Activated CD8-positive, alpha-beta memory T cell treated with anti-CD3 and anti-CD28 coated beads, Interleukin-2, amount 50 U/mL, for 1 hour (primary cell): Measurements from ENCODE around the gene CTIF.

Experiments used
- DNase-seq: peaks from one replicate; pipeline ENCODE4 v3.0.0-alpha.2; 2020; ENCODE audit errors: extremely low read depth

Gene CTIF

DNA sequence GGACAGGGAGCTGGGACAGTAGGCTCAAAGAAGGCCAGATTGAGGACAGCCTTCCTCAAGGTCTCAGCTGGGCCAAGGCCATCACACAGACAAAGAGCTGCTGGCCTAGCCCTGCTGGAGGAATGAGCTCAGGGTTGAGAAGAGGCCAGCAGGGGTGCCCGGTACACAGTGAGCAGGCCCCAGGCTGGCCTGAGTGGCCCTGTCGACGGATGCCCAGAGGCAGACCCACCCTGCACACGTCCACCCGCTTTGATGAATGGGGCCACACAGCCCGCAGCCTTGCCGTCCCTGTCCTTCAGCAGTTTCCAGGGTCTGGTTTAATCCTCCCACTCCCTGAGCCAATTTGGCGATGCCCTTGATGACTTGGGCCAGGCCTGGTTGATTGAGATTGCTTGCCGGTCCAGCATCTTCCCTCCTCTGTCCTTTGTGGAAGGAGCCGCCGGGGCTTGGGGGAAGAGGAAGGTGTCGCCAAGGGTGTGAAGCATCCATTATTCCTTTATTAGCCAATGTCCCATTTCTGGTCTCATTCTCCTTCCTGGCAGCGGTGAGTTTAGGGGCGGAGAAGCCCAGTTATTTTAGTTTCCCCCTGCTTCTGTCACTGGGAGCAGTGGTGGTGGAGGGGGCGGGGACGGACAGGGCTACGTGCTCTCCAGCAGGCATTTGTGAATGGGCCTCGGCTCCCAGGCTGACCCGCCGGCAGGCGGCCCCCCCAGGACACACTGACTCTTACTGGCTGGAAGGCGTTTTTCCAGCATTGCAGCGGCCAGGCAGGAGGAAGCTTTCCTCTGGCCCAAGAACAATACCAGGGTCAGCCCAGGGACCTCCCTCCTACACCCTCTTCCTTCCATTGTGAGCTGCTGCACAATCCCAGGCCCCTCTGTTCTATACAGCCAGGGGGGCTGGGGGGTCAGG lies 141.8 kb downstream of the CTIF start:
- DNase-seq: no peak

DNA sequence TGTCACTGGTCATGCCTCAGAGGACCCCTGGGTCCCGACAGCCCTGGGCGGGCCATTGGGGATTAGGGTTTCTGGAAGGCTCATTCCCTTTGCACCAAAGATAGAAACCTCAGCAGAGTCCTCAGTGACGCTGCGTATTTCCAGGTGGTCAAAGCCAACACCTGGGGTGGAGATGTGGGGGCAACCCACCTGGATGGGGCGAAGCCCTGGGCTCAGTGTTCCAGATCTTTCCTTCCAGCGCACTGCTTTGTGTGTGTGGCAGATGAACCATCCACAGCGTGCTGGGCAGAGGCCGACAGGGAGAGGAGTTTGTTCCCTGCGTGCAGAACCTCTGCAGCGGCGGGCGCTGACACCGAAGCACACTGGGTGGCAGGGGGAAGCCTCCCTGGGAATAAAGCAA lies 143.9 kb downstream of the CTIF start:
- DNase-seq: no peak

DNA sequence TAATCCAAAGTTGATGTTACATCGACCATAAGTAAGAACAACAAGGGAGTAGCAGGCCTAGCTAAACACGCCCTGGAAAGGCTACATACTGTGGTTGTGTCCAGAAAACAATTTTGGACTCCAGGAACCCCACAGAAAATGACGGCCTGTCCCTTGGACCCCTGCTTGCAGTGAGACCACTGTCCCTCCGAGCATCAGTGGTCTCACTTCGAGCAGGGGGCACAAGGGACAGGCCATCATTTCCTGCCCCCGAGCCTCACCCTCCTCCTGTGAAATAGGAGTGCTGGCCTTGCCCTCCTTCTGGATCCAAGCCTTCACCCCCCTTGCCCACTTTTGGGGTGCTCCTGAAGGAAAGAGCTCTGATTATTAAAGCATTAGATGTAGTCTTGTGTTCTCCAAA lies 144.4 kb downstream of the CTIF start:
- no peak for DNase-seq

DNA sequence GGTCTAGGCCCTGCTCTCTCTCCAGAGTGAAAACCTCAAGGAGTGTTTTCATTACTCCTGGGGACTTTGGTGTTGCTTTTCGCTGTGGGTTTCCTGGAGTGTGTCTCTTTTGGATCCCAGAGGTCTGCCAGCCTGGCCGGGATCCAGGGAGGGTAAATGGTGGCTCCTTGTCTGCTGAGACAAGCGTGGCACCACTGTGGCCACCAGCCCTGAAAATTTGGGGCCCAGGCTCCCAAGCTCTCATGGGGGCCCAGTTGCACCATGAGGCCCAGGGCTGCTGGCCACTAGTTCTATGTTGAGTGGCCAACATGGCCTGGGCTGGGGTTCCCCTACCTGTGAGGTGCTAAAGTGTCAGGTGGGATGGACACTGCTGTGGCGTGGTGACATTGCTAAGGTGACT lies 144.8 kb downstream of the CTIF start:
- DNase-seq: no peak

DNA sequence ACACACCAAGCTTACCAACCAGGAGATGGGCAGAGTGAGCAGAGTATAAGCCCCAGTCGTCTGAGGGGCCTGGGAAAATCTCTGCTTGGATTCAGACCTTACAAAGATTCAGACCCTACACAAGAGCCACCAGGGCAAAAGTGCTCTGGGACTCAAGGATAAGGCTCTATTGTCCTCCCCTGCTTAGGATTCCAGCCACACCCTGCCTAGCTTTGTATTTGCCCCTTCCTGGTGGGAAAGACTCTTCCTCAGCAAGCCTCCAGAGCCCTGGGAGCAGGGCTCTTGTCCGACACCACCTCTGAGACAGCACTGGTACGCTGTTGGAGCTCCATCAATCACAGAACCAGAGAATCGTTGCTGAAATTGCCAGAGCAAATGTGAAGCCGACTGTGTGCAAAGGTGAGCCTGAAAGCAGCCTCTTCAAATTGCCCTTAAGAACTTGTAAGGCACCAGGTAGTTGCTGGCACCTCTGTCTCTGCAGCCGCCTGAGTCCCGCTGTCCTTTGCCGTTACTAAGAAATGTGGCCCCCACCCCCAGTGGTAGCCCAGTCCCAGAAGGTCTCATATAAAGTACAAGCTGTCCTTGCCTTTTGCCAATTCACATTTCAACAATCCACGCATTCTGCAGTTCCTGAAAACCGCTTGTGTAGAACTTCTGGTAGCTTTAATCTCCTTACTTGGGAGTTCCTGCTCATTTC lies 148.7 kb downstream of the CTIF start:
- no peak for DNase-seq

DNA sequence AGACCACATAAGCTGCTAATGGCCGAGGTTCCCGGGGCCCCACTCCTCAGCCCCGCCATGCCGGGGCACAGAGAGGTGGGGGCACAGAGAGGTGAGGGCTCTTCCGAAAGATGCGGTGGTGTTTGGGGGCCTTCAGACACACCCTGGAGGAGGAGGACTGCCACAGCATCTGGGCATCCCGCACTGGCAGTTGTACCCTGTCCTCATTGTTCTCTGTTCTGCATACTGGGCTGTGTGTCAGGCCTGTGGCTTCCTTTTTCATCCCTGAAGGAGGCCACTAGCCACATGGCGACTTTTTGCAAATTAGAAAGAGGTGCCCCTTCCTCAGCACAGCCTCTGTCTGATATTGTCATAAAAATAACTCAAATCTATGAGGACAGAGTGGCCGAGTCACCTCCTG lies 150.1 kb downstream of the CTIF start:
- DNase-seq: no peak

DNA sequence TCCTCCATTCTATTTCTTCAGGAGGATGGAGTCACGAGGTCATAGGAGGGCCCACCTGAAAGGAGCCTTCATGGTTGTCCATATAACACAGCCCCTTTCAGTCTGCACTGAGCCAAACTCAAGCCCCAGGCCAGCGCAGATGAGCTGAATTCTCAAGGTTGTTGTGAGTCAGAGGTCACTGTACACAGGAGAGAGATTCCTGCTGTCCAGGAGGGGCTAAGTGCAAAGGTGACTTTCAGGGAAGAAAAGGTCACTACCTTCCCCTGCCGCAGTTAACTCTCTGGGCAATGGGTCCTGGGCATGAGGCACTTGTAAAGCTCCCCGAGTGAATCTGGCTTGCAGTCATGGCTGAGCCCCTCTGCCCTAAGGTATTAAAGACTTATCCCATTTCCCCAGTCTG lies 150.7 kb downstream of the CTIF start:
- DNase-seq: no peak

DNA sequence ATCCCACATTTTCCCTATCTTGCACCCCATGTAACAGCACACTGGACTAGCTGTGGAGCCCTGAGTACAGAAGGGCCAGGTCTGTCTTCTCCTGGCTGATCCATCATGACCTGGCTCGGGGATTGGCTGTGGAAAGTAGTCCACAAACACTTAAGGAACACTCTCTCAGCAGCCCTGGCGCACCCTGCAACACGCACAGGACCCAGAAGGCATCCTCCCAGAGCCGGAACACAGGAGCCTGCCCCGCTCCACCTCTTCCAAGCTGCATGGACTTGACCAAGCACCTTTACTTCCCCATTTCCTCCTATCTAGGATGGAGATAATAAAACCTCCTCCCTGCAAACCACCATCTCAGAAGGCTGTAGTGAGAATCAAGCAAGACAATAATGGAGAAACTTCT lies 151.7 kb downstream of the CTIF start:
- no peak for DNase-seq

DNA sequence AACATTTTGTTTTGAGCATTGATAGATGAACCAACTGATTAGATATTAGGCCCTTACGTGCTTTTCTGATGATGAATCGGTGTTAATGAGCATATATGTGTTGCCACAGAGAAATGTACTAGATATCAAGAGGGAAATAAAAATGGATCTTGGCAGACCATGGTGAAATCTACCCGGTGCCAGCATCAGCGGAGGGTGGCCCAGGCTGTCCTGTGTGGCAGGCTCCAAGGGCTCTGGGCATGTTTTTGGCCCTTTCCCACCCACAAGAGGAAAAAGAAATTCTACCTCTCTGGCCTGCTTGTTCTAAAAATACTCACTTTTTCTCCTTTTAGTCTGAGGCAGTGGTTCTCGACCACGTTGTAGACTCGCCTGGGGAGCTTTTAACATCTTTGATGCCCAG lies 154.2 kb downstream of the CTIF start:
- DNase-seq: no peak

DNA sequence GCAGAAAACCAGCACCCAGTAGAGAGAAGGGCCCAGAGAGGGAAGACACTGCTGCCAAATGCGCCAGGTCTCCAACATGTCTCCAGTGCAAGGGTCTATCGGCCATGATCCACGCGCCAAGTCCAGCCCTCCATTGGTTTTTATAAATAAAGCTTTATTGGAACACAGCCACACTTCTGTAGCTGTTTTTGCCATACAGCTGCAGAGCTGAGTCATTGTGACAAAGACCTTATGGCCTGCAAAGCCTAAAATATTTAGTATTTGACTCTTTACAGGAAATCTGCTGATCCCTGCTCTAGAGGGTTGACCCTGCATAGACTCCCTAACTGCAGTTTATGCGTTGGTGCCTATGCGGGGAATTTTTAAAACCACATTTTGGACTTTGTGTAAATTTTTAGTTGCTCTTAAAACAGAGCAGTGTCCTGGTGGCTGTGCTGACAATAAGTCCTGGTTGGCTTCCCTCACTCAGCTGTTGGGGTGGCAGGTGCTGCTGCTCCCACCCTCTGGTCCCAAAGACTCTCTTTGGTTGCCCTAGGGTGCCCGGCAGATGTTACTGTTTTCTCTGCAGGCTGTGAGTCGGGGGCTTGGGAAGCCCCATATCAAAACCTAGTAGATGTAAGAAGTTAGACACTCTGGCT lies 154.9 kb downstream of the CTIF start:
- DNase-seq: no peak

DNA sequence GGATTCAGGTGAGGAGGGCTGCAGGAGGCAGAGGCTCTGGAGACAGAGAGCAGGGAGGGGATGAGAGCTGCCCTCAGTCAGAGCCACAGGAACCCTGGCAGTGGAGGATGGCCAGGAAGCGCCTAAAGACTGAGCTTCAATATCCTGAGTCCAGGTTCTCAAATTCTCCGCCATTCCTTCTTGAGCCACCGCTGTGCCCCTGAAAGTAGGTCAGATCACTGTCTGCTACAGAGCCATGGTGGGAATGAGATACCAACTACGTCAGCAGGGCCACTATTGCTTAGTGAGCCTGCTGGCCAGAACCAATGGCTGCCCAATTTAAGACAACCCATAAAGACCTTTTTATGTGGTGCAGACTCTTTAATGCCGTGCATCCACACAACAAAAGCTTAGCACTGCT lies 155.5 kb downstream of the CTIF start:
- DNase-seq: no peak

DNA sequence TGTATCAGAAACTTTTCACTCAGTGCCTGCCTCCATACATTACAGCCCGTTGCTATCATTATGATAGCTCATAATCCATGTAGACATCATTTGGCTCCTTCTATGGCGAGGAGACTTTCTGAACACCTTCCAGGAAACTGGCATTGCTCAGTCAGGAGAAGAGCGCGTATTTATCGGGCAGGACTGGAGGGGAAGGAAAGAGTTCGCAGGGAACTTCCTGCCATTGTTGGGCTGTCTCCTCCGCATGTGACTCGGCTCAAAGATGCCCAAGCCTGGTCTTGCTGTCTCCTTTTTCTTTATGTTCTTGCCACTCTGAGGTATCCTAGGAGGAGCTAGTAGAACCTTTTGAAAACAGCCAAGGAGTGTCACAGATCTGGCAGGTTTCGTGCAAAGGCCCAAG lies 156.8 kb downstream of the CTIF start:
- DNase-seq: no peak

DNA sequence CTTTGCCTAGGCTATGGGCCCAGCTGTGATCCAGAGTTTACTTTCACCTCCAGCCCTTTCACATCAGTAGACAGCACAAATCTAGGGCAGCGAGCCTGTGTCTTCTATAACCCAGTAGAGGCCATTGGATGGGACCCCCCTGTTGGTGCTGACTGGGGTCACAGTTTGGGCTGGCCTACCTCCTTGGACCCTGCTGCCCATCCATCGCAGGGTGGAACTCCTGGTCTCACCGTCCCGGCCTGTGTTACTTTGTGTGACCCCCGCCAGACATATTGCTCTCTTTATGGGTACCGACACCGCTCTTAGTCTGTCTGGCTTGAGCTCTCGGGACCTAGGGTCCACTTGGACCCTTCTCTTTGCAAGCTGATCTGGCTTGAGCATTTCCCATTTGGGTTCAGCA lies 157.4 kb downstream of the CTIF start:
- no peak for DNase-seq

DNA sequence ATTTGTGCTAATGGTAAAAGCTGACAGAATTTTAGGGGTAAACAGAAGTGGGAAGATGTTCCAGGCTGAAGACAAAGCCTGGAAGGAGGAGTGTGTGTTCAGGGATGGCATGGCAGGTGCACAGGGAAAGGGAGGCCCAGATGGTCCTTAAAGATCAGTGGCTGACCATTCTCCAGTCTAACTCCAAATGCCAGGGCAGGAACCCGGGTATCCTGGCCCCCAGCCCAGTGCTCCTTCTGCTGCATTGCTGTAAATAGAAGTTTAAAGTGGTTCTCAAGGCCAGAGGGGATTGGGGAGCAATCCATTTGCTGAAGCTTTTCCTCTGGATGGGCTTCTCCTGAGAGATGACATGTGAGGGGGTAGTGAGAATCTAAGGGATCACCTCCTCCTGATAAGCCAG lies 158.6 kb downstream of the CTIF start:
- no peak for DNase-seq

DNA sequence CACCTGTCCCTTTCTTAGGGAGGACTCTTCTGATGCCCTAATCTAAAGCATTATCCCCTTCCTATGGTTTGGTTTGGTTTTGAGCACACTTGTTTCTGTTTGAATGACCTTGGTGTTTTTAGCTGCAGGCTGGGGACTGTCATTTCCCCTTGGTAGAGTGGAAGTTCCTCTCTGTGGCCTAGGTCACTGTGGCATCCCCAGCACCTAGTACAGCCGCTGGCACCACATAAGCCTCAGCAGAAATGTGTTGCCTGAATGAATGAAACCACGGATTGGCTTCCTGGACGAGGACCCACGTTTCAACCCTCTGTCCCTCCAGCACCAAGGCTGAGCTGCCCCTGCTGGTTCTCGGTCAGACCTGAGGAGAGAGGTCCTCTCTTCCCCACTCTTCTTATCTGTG lies 159.9 kb downstream of the CTIF start:
- DNase-seq: no peak

DNA sequence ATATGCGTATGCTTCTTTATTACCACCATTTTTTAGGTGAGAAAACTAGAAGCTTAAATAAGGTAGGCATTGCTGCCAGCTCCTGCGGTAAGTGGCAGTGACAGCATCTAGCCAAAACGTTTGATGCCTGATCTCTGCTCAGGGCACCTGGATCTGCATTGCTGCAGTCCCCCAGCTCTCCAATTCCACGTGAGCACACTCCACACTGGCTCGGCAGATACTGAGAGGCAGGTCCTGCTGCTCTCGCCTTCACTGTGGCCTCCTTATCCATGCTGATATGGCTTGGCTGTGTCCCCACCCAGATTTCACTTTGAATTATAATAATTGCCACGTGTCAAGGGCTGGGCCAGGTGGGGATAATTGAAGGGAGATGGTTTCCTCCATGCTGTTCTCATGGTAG lies 160.9 kb downstream of the CTIF start:
- DNase-seq: no peak

DNA sequence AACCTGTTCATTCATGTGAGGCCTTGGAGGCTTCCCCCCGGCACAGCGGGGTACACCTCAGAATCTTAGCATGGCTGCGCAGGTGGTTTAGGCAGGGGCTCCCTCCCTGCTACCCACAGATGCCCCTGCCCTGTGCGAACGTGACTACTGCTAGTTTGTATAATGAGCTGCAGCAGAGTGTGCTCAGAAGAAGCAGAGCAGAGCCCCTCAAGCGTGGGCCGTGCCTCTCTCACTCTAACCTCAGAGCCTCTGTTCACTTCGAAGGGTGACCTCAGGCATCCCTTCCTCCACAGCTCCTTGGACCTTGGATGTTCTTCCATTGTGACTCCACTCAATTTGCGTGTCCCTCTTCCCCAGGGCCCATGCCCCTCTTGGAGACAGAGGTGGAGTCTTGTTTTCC lies 161.6 kb downstream of the CTIF start:
- no peak for DNase-seq

DNA sequence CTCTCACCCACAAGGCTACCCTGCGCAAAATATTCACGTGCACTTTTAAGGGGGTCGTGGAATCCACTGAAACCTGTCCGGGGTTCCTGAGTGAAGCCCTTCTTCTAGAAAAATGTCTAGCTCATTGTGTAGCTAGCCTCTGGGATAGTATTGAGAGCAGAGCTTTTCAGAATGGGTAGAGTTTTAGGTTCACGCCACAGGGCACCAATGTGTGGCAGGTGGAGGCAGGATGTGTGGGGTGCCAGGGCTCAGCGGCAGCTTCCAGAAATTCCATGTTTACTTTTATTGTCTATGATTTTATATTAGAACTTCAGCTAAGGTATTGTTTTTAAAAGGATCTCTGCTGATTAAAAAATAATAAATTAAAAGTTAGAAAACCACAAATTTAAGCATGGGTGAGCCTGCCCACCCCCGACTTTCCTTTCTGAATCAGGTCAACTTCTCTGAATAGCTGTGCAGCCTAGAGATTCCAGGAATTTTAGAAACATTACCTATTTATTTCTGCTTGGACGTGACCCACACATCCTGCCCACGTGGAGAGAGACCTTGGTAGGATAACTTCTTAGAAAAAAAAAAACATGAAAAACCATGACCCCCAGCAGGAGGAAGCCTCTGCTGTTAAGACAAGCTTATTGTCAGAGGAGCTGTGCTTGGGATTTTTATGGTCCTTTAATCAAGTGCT lies 163.7 kb downstream of the CTIF start:
- DNase-seq: no peak

DNA sequence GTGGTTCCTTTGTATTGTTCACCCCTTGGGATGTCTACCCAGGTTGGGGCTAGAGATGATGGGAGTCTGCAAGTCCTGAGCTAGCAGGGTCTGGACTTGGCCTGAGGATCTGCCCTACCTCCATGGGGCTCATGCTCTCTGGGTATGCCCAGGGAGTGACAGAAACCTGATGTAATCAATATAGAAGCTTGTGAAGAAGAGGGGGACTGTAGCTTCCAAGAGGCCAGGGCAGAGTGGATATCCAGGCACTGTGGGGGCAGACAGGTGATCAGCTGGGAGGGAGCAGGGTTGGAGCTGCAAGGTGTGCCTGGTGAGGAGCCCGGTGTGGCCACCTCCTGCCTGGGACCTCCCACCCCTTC lies 164.2 kb downstream of the CTIF start:
- DNase-seq: no peak

DNA sequence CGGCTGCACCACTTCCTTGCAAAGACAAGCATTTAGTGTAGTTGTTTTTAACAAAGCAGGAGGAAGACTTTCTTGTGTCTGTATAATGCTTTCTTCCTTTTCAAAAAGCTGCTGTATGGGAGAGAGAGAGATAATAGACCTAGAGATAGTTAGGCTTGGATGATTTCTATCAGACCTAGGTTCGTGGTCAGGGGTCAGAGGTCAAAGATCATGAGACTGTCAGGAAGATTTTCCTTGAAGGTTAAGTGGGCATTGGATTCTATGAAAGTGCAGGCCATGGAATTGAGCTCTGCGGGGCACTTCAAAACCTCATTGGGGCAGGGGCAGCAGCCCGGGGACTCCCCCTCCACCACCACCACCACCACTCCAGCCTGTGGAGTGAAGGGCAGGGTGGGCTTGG lies 164.6 kb downstream of the CTIF start:
- no peak for DNase-seq

DNA sequence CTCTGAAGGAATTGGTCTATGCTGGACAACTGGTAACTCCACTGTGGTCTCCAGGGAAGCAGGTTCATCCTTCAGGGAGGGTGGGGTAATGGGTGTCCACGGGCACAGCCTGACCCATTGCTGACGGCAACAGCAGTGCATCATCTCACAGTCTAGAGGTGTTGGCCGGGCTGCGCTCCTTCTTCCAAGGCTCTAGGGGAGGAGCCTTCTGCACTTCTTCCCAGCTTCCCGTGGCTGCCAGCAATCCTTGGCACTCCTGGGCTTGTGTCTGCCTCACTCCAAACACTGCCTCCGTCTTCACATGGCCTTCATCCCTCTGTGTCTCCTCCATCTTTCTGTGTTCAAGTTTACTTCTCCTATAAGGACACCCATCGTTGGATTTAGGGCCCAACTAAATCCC lies 166.2 kb downstream of the CTIF start:
- DNase-seq: no peak

DNA sequence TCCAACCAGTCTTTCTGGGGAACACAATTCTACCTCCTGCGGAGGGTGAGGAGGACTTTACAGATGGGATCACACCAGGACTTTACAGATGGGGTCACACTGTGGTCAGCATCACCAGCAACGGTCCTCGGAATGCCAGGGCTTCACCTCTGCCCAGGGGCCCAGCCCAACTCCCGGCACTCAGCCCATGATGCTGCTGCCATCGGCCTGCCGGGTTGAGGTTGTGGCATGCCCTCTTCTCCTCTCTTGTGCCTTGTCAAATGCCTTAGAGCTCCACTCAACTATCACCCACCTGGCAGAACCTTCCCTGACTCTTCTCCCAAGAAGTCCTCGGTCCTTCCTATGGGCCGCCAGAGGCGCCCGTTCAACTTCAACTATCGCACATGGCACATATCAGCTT lies 166.7 kb downstream of the CTIF start:
- no peak for DNase-seq

DNA sequence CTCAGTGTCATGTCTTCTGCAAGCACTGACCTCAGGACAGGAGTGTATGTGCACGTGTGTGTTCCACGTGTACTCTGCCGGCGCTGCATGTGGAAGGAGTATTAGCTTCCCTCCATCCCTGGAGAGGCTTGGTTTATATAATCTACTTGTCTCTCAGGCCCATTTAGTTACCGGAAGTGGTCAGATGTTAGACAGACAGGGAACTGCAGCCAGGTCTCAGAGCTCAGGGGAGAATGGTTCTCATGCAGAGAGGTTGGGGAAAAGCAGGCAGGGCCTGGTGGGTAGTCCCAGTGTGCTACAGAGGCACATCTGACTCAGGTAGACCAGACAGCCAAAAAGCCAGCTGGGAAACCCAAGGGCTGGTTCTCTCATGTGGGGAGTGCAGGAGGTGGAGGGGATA lies 167.9 kb downstream of the CTIF start:
- DNase-seq: no peak
